ENCODE data around the gene KLK14.

KLK14 gene

GRCh38 chr19:51086153-51086850, 3.6 kb upstream of the KLK14 start:
- Mint-ChIP-seq H3K4me3 (no peak overlapping the region), H3K9me3 (no peaks in the 10 kb centered on the region), H3K27ac (no peak overlapping the region), H3K4me1 (ENCODE audit: low read depth) (peaks cover 6% of the 10 kb centered on the region), H3K36me3 (ENCODE audit: low read depth) (no peaks in the 10 kb centered on the region), H3K27me3 (peaks cover 30% of the 10 kb centered on the region)
- intact Hi-C loops (cut with micrococcal nuclease) = no loop called here

- H3K4me3 Mint-ChIP-seq = no peak overlapping the region
- H3K4me1 Mint-ChIP-seq (ENCODE audit: low read depth) = no peaks in the 10 kb centered on the region
- H3K27ac Mint-ChIP-seq = no peak overlapping the region
- H3K36me3 Mint-ChIP-seq (ENCODE audit: low read depth) = no peaks in the 10 kb centered on the region
- H3K27me3 Mint-ChIP-seq = peaks cover 26% of the 10 kb centered on the region
- intact Hi-C loops (cut with micrococcal nuclease) = no loop called here
- no peaks in the 10 kb centered on the region for H3K9me3 Mint-ChIP-seq
Measured at GRCh38 chr19:51084505-51084904, 1.8 kb upstream of the KLK14 start.

- Mint-ChIP-seq H3K4me1 (ENCODE audit: low read depth) (no peaks in the 10 kb centered on the region), H3K27me3 (peaks cover 26% of the 10 kb centered on the region), H3K4me3 (no peak overlapping the region), H3K36me3 (ENCODE audit: low read depth) (no peaks in the 10 kb centered on the region), H3K9me3 (no peaks in the 10 kb centered on the region), H3K27ac (no peak overlapping the region)
- intact Hi-C loops (cut with micrococcal nuclease) = no loop called here
Measured at GRCh38 chr19:51083783-51084182, 1.1 kb upstream of the KLK14 start.

- no peaks in the 10 kb centered on the region for H3K4me1 Mint-ChIP-seq (ENCODE audit: low read depth)
- intact Hi-C loops (cut with micrococcal nuclease) = no loop called here
Measured at GRCh38 chr19:51083181-51083580, 494 bp upstream of the KLK14 start.

DNA sequence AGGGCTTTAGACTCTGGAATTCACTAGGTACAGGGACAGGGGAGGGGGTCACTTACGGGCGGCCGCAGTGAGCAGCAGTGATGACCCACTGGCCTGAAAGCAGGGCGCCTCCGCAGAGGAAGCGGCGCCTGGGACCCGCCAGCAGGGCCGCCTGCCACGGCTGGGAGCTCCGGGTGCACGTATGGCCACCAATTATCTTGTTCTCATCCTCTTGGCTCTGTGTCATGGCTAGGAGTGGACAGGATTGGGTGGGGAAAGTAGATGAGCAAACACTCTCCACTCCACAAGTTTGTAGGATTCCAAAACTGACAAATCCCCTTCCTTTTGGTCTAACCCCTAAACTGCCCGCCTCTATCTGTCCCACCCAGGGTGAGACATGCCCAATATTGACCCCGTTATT, 1.2 kb downstream of the KLK14 start:
- intact Hi-C loops (cut with micrococcal nuclease) = no loop called here
- Mint-ChIP-seq H3K9me3 (no peaks in the 10 kb centered on the region), H3K36me3 (ENCODE audit: low read depth) (no peaks in the 10 kb centered on the region), H3K27me3 (peaks cover 25% of the 10 kb centered on the region), H3K27ac (no peak overlapping the region), H3K4me1 (ENCODE audit: low read depth) (no peaks in the 10 kb centered on the region), H3K4me3 (no peak overlapping the region)

More at GRCh38 chr19:51083181-51083580, 494 bp upstream of the KLK14 start:
- Mint-ChIP-seq H3K27me3 (peaks cover 26% of the 10 kb centered on the region), H3K9me3 (no peaks in the 10 kb centered on the region), H3K36me3 (ENCODE audit: low read depth) (no peaks in the 10 kb centered on the region), H3K4me3 (no peak overlapping the region), H3K27ac (no peak overlapping the region)

- no peaks in the 10 kb centered on the region for H3K36me3 Mint-ChIP-seq (ENCODE audit: low read depth)
- peaks cover 34% of the 10 kb centered on the region for H3K27me3 Mint-ChIP-seq
- no peaks in the 10 kb centered on the region for H3K4me1 Mint-ChIP-seq (ENCODE audit: low read depth)
- no peak overlapping the region for H3K27ac Mint-ChIP-seq
- H3K4me3 Mint-ChIP-seq = no peak overlapping the region
- peaks cover 2% of the 10 kb centered on the region for H3K9me3 Mint-ChIP-seq
- intact Hi-C loops (cut with micrococcal nuclease) = no loop called here
Measured at GRCh38 chr19:51079481-51080110, 3.1 kb downstream of the KLK14 start.

GRCh38 chr19:51078731-51079130, 4.0 kb downstream of the KLK14 start:
- intact Hi-C loops (cut with micrococcal nuclease) = no loop called here
- H3K27me3 Mint-ChIP-seq = peaks cover 36% of the 10 kb centered on the region
- H3K4me3 Mint-ChIP-seq = no peak overlapping the region
- no peaks in the 10 kb centered on the region for H3K4me1 Mint-ChIP-seq (ENCODE audit: low read depth)
- H3K27ac Mint-ChIP-seq = no peak overlapping the region
- peaks cover 10% of the 10 kb centered on the region for H3K9me3 Mint-ChIP-seq
- H3K36me3 Mint-ChIP-seq (ENCODE audit: low read depth) = no peaks in the 10 kb centered on the region

GRCh38 chr19:51078104-51078503, 4.6 kb downstream of the KLK14 start:
- H3K4me1 Mint-ChIP-seq (ENCODE audit: low read depth) = no peaks in the 10 kb centered on the region
- H3K36me3 Mint-ChIP-seq (ENCODE audit: low read depth) = no peaks in the 10 kb centered on the region
- peaks cover 30% of the 10 kb centered on the region for H3K27me3 Mint-ChIP-seq
- intact Hi-C loops (cut with micrococcal nuclease) = no loop called here
- no peak overlapping the region for H3K4me3 Mint-ChIP-seq
- H3K9me3 Mint-ChIP-seq = peaks cover 16% of the 10 kb centered on the region
- H3K27ac Mint-ChIP-seq = no peak overlapping the region

DNA sequence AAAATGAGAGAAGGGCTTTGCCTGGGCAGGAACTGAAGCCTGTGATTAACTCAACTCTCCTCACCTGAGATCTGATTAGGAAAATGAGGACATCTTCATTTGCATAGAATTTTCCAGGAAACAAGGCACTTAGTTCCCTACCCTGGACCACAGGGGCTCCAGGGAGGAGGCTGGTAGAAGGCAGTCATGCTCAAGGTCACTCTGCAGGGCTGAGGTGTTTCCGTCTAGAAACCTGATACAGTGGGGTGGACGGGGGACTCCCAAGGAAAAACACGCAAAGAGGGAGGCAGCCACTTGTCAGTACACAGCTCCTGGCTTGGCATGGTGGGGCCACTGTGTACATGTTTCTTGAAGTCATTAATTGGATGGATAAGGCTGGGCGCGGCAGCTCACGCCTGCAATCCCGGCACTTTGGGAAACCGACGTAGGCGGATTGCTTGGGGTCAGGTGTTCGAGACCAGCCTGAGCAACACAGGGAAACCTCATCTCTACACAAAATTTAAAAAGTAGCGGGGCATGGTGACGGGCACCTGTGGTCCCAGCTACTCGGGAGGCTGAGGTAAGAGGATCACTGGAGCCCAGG, 6.0 kb downstream of the KLK14 start:
- Mint-ChIP-seq H3K9me3 (peaks cover 16% of the 10 kb centered on the region), H3K27me3 (peaks cover 21% of the 10 kb centered on the region), H3K36me3 (ENCODE audit: low read depth) (no peaks in the 10 kb centered on the region), H3K4me1 (ENCODE audit: low read depth) (no peaks in the 10 kb centered on the region), H3K27ac (no peak overlapping the region), H3K4me3 (no peak overlapping the region)
- intact Hi-C loops (cut with micrococcal nuclease) = no loop called here

DNA sequence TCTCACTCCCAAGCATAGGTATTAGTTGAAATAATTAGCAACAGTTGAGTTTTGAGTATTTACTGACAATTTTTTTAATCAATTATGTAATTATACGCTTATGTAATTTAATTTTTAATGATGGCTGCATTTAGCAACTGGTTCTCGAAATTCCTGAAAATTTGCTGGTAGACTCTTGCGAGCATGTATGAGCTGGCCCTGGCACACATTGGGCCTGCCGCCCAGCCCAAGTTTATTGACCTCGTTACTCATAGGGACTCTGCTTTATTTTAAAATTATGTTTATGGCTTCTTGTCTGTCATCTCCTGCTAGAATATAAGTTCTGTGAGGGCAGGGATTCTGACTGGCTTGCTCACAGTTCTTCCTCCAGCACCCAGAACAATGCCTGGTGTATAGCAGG, 6.7 kb downstream of the KLK14 start:
- no peak overlapping the region for H3K4me3 Mint-ChIP-seq
- peaks cover 21% of the 10 kb centered on the region for H3K27me3 Mint-ChIP-seq
- H3K36me3 Mint-ChIP-seq (ENCODE audit: low read depth) = no peaks in the 10 kb centered on the region
- no peaks in the 10 kb centered on the region for H3K4me1 Mint-ChIP-seq (ENCODE audit: low read depth)
- no peak overlapping the region for H3K27ac Mint-ChIP-seq
- intact Hi-C loops (cut with micrococcal nuclease) = no loop called here
- H3K9me3 Mint-ChIP-seq = peaks cover 16% of the 10 kb centered on the region

- H3K36me3 Mint-ChIP-seq (ENCODE audit: low read depth) = no peaks in the 10 kb centered on the region
- H3K27ac Mint-ChIP-seq = no peak overlapping the region
- peaks cover 29% of the 10 kb centered on the region for H3K27me3 Mint-ChIP-seq
- H3K9me3 Mint-ChIP-seq = peaks cover 16% of the 10 kb centered on the region
- intact Hi-C loops (cut with micrococcal nuclease) = no loop called here
- peaks cover 6% of the 10 kb centered on the region for H3K4me1 Mint-ChIP-seq (ENCODE audit: low read depth)
- H3K4me3 Mint-ChIP-seq = no peak overlapping the region
Measured at GRCh38 chr19:51071095-51071405, 11.6 kb downstream of the KLK14 start.

DNA sequence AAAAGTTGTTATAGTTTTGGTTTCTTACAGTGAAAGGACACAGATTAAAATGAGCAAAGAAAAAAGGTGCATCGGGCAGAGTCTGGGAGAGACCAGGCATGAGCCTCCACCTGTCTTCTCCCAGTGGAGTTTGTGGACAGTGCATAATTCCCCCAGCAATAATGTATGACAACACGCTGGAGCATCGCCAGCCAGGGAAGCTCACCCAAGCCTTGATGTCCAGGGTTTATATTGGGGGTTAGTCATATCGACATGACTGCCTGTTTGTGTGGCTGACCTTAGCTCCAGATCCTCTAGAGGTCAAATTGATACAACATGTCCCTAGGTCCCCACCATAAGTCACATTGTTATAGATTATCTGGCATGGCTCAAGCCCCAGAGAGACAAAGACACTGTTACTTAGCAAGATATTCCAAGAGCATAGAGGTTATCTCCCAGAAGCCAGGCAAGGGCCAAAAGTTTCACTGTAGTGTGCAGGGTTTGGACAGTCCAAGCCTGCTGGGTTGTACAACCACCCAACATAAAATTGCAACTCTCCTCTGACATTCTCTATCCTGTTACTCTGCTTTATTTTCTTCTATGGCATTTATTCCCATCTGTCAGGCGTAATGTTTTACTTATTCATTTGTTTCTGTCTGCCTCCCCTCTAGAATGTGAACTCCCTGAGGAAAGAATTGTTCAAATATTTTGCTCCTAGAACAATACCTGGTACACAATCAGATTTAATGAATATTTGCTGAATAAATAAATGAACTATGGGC, 12.2 kb downstream of the KLK14 start:
- Mint-ChIP-seq H3K4me1 (ENCODE audit: low read depth) (peaks cover 11% of the 10 kb centered on the region), H3K9me3 (peaks cover 16% of the 10 kb centered on the region), H3K27me3 (peaks cover 33% of the 10 kb centered on the region), H3K36me3 (ENCODE audit: low read depth) (no peaks in the 10 kb centered on the region), H3K27ac (no peak overlapping the region), H3K4me3 (no peak overlapping the region)
- intact Hi-C loops (cut with micrococcal nuclease) = no loop called here

GRCh38 chr19:51066393-51067186, 16.1 kb downstream of the KLK14 start:
- Mint-ChIP-seq H3K36me3 (ENCODE audit: low read depth) (no peaks in the 10 kb centered on the region), H3K27me3 (peaks cover 41% of the 10 kb centered on the region), H3K4me1 (ENCODE audit: low read depth) (peaks cover 17% of the 10 kb centered on the region), H3K4me3 (no peak overlapping the region), H3K9me3 (no peaks in the 10 kb centered on the region), H3K27ac (no peak overlapping the region)
- intact Hi-C loops (cut with micrococcal nuclease) = no loop called here
